ENCODE data around the gene ERBB4. TPM values are rescaled to one million over a fixed set of nuclear protein-coding genes. Genes with fewer than 3 reads are reported as not detected.

Gene ERBB4
- total RNA-seq, 1 donor from 2014 or later, result 9.9 TPM

GRCh38 chr2:211413746-211414145, 1124.9 kb downstream of the ERBB4 start:
- no peaks in the 10 kb centered on the region for H3K36me3 Mint-ChIP-seq
- no peaks in the 10 kb centered on the region for H3K27me3 Mint-ChIP-seq
- no peak overlapping the region for H3K4me3 Mint-ChIP-seq
- no peaks in the 10 kb centered on the region for H3K4me1 Mint-ChIP-seq (ENCODE audit: unreplicated experiment)
- H3K27ac Mint-ChIP-seq, result no peak overlapping the region
- no peak for DNase-seq (ENCODE audit: extremely low spot score, unreplicated experiment)
- no peaks in the 10 kb centered on the region for H3K9me3 Mint-ChIP-seq
- TF ChIP-seq CTCF (conservative IDR thresholded peaks at IDR 0.05), result no peak

- no peak for DNase-seq (ENCODE audit: extremely low spot score, unreplicated experiment)
- Mint-ChIP-seq H3K36me3 (no peaks in the 10 kb centered on the region), H3K27ac (no peak overlapping the region), H3K4me3 (no peak overlapping the region), H3K9me3 (no peaks in the 10 kb centered on the region), H3K4me1 (ENCODE audit: unreplicated experiment) (peaks cover 3% of the 10 kb centered on the region), H3K27me3 (no peaks in the 10 kb centered on the region)
- no peak for TF ChIP-seq CTCF (conservative IDR thresholded peaks at IDR 0.05)
These were observed 1130.1 kb downstream of the ERBB4 start for GRCh38 chr2:211408483-211408891.

- Mint-ChIP-seq H3K27ac (no peak overlapping the region), H3K4me1 (ENCODE audit: unreplicated experiment) (peaks cover 3% of the 10 kb centered on the region), H3K4me3 (no peak overlapping the region), H3K36me3 (no peaks in the 10 kb centered on the region), H3K9me3 (no peaks in the 10 kb centered on the region), H3K27me3 (no peaks in the 10 kb centered on the region)
- TF ChIP-seq CTCF (conservative IDR thresholded peaks at IDR 0.05), result no peak
- DNase-seq (ENCODE audit: extremely low spot score, unreplicated experiment), result no peak
These were observed 1131.5 kb downstream of the ERBB4 start for GRCh38 chr2:211407076-211407475.

- H3K27ac Mint-ChIP-seq, result no peak overlapping the region
- no peak overlapping the region for H3K4me3 Mint-ChIP-seq
- DNase-seq (ENCODE audit: extremely low spot score, unreplicated experiment), result no peak
- TF ChIP-seq CTCF (conservative IDR thresholded peaks at IDR 0.05), result no peak
- H3K27me3 Mint-ChIP-seq, result no peaks in the 10 kb centered on the region
- H3K36me3 Mint-ChIP-seq, result no peaks in the 10 kb centered on the region
- H3K9me3 Mint-ChIP-seq, result no peaks in the 10 kb centered on the region
- H3K4me1 Mint-ChIP-seq (ENCODE audit: unreplicated experiment), result peaks cover 3% of the 10 kb centered on the region
These were observed 1133.6 kb downstream of the ERBB4 start for GRCh38 chr2:211405036-211405435.

- no peak for DNase-seq (ENCODE audit: extremely low spot score, unreplicated experiment)
- Mint-ChIP-seq H3K9me3 (no peaks in the 10 kb centered on the region), H3K27me3 (no peaks in the 10 kb centered on the region), H3K4me1 (ENCODE audit: unreplicated experiment) (peaks cover 3% of the 10 kb centered on the region), H3K36me3 (no peaks in the 10 kb centered on the region), H3K27ac (no peak overlapping the region), H3K4me3 (no peak overlapping the region)
- no peak for TF ChIP-seq CTCF (conservative IDR thresholded peaks at IDR 0.05)
These were observed 1134.5 kb downstream of the ERBB4 start for GRCh38 chr2:211404098-211404497.

- no peak for TF ChIP-seq CTCF (conservative IDR thresholded peaks at IDR 0.05)
- H3K27ac Mint-ChIP-seq, result no peak overlapping the region
- no peaks in the 10 kb centered on the region for H3K36me3 Mint-ChIP-seq
- DNase-seq (ENCODE audit: extremely low spot score, unreplicated experiment), result no peak
- no peaks in the 10 kb centered on the region for H3K27me3 Mint-ChIP-seq
- H3K4me1 Mint-ChIP-seq (ENCODE audit: unreplicated experiment), result no peaks in the 10 kb centered on the region
- H3K9me3 Mint-ChIP-seq, result no peaks in the 10 kb centered on the region
- no peak overlapping the region for H3K4me3 Mint-ChIP-seq
These were observed 1137.3 kb downstream of the ERBB4 start for GRCh38 chr2:211401328-211401727.

All from type B pancreatic cell (in vitro differentiated cells).